Effector CD8-positive, alpha-beta T cell (primary cell): ENCODE measurements around the gene CTDSPL.

Experiments used
- DNase-seq: peaks from one replicate; lab custom pipeline; 2025; lab: John Stamatoyannopoulos, UW

The CTDSPL gene

GRCh38 chr3:37853691-37854413 is 7.8 kb upstream of the CTDSPL start:
- no peak for DNase-seq

GRCh38 chr3:37855363-37855970 is 6.2 kb upstream of the CTDSPL start:
- DNase-seq: peak; percentile 69

GRCh38 chr3:37856381-37856780 is 5.3 kb upstream of the CTDSPL start:
- DNase-seq: no peak

GRCh38 chr3:37858742-37859141 is 2.9 kb upstream of the CTDSPL start:
- no peak for DNase-seq

- no peak for DNase-seq
Measured at GRCh38 chr3:37859354-37859753, 2.3 kb upstream of the CTDSPL start.

GRCh38 chr3:37859908-37860199 is 1.8 kb upstream of the CTDSPL start:
- DNase-seq: no peak

GRCh38 chr3:37862219-37862902 is 681 bp downstream of the CTDSPL start:
- DNase-seq: peak; percentile 14

GRCh38 chr3:37862903-37863815 is 1.5 kb downstream of the CTDSPL start:
- no peak for DNase-seq

- DNase-seq: no peak
Measured at GRCh38 chr3:37863949-37864822, 2.5 kb downstream of the CTDSPL start.

GRCh38 chr3:37864904-37865303 is 3.2 kb downstream of the CTDSPL start:
- no peak for DNase-seq

- DNase-seq: no peak
Measured at GRCh38 chr3:37867144-37867543, 5.5 kb downstream of the CTDSPL start.

- DNase-seq: no peak
Measured at GRCh38 chr3:37871858-37872257, 10.2 kb downstream of the CTDSPL start.

- DNase-seq: no peak
Measured at GRCh38 chr3:37872413-37873160, 10.9 kb downstream of the CTDSPL start.

- DNase-seq: no peak
Measured at GRCh38 chr3:37876279-37876678, 14.6 kb downstream of the CTDSPL start.

- no peak for DNase-seq
Measured at GRCh38 chr3:37882711-37883110, 21.0 kb downstream of the CTDSPL start.

- no peak for DNase-seq
Measured at GRCh38 chr3:37885814-37886213, 24.1 kb downstream of the CTDSPL start.

- DNase-seq: no peak
Measured at GRCh38 chr3:37886395-37886794, 24.7 kb downstream of the CTDSPL start.

GRCh38 chr3:37887062-37887461 is 25.4 kb downstream of the CTDSPL start:
- DNase-seq: no peak

GRCh38 chr3:37887824-37888223 is 26.1 kb downstream of the CTDSPL start:
- no peak for DNase-seq

GRCh38 chr3:37888421-37888820 is 26.7 kb downstream of the CTDSPL start:
- DNase-seq: no peak

- no peak for DNase-seq
Measured at GRCh38 chr3:37890522-37890921, 28.8 kb downstream of the CTDSPL start.
